ENCODE data around the gene SLC44A1. TPM values are rescaled to one million over a fixed set of nuclear protein-coding genes. Genes with fewer than 3 reads are reported as not detected.

The SLC44A1 gene
- total RNA-seq, 1 donor = 47.8 TPM

GRCh38 chr9:105307591-105308130 is 63.2 kb downstream of the SLC44A1 start:
- no peaks in the 10 kb centered on the region for H3K36me3 ChIP-seq (ENCODE audit: insufficient read depth, low read length)
- peaks cover 3% of the 10 kb centered on the region for H3K79me2 ChIP-seq (ENCODE audit: insufficient read depth, low read length)
- no peak for TF ChIP-seq CTCF (IDR thresholded peaks at IDR 0.05; ENCODE audit: extremely low read depth, low read depth, low read length)
- no peaks in the 10 kb centered on the region for H4K20me1 ChIP-seq (ENCODE audit: insufficient read depth, low read length)
- no peaks in the 10 kb centered on the region for H3K27me3 ChIP-seq (ENCODE audit: insufficient read depth, low read length)
- H3K4me1 ChIP-seq (ENCODE audit: insufficient read depth, low read length) = peaks cover 6% of the 10 kb centered on the region
- no peak overlapping the region for H2AFZ ChIP-seq (ENCODE audit: low read length)
- no peaks in the 10 kb centered on the region for H3K9me3 ChIP-seq (ENCODE audit: low read depth, low read length)
- H3K27ac ChIP-seq (ENCODE audit: low read depth, low read length) = no peak overlapping the region
- H3K4me3 ChIP-seq (ENCODE audit: insufficient read depth, low read length) = no peak overlapping the region
- no peak for DNase-seq (ENCODE audit: insufficient read length, low spot score, missing footprints)
- H3K4me2 ChIP-seq (ENCODE audit: insufficient read depth, low read length) = no peak overlapping the region

GRCh38 chr9:105308461-105309341 is 64.2 kb downstream of the SLC44A1 start:
- DNase-seq (ENCODE audit: insufficient read length, low spot score, missing footprints) = no peak
- peaks cover 1% of the 10 kb centered on the region for H3K79me2 ChIP-seq (ENCODE audit: insufficient read depth, low read length)
- H3K4me2 ChIP-seq (ENCODE audit: insufficient read depth, low read length) = no peak overlapping the region
- no peak for TF ChIP-seq CTCF (IDR thresholded peaks at IDR 0.05; ENCODE audit: extremely low read depth, low read depth, low read length)
- no peaks in the 10 kb centered on the region for H4K20me1 ChIP-seq (ENCODE audit: insufficient read depth, low read length)
- no peaks in the 10 kb centered on the region for H3K36me3 ChIP-seq (ENCODE audit: insufficient read depth, low read length)
- no peaks in the 10 kb centered on the region for H3K9me3 ChIP-seq (ENCODE audit: low read depth, low read length)
- peaks cover 6% of the 10 kb centered on the region for H3K4me1 ChIP-seq (ENCODE audit: insufficient read depth, low read length)
- H3K27ac ChIP-seq (ENCODE audit: low read depth, low read length) = no peak overlapping the region
- no peaks in the 10 kb centered on the region for H3K27me3 ChIP-seq (ENCODE audit: insufficient read depth, low read length)
- H3K4me3 ChIP-seq (ENCODE audit: insufficient read depth, low read length) = no peak overlapping the region
- no peak overlapping the region for H2AFZ ChIP-seq (ENCODE audit: low read length)

GRCh38 chr9:105309531-105309931 is 65.1 kb downstream of the SLC44A1 start:
- no peaks in the 10 kb centered on the region for H3K36me3 ChIP-seq (ENCODE audit: insufficient read depth, low read length)
- no peak overlapping the region for H2AFZ ChIP-seq (ENCODE audit: low read length)
- TF ChIP-seq CTCF (IDR thresholded peaks at IDR 0.05; ENCODE audit: extremely low read depth, low read depth, low read length) = no peak
- H3K4me3 ChIP-seq (ENCODE audit: insufficient read depth, low read length) = no peak overlapping the region
- H4K20me1 ChIP-seq (ENCODE audit: insufficient read depth, low read length) = no peaks in the 10 kb centered on the region
- no peak overlapping the region for H3K4me2 ChIP-seq (ENCODE audit: insufficient read depth, low read length)
- DNase-seq (ENCODE audit: insufficient read length, low spot score, missing footprints) = no peak
- peaks cover 6% of the 10 kb centered on the region for H3K4me1 ChIP-seq (ENCODE audit: insufficient read depth, low read length)
- H3K27me3 ChIP-seq (ENCODE audit: insufficient read depth, low read length) = no peaks in the 10 kb centered on the region
- no peaks in the 10 kb centered on the region for H3K79me2 ChIP-seq (ENCODE audit: insufficient read depth, low read length)
- no peaks in the 10 kb centered on the region for H3K9me3 ChIP-seq (ENCODE audit: low read depth, low read length)
- no peak overlapping the region for H3K27ac ChIP-seq (ENCODE audit: low read depth, low read length)

- H3K27me3 ChIP-seq (ENCODE audit: insufficient read depth, low read length) = no peaks in the 10 kb centered on the region
- no peak for DNase-seq (ENCODE audit: insufficient read length, low spot score, missing footprints)
Observed at GRCh38 chr9:105311306-105311705, 66.9 kb downstream of the SLC44A1 start.

More at GRCh38 chr9:105311306-105311705, 66.9 kb downstream of the SLC44A1 start:
- H3K9me3 ChIP-seq (ENCODE audit: low read depth, low read length) = no peaks in the 10 kb centered on the region
- no peak overlapping the region for H3K4me2 ChIP-seq (ENCODE audit: insufficient read depth, low read length)
- H4K20me1 ChIP-seq (ENCODE audit: insufficient read depth, low read length) = no peaks in the 10 kb centered on the region
- H3K79me2 ChIP-seq (ENCODE audit: insufficient read depth, low read length) = no peaks in the 10 kb centered on the region
- no peak overlapping the region for H2AFZ ChIP-seq (ENCODE audit: low read length)
- H3K27ac ChIP-seq (ENCODE audit: low read depth, low read length) = no peak overlapping the region
- H3K4me1 ChIP-seq (ENCODE audit: insufficient read depth, low read length) = peaks cover 6% of the 10 kb centered on the region
- no peaks in the 10 kb centered on the region for H3K36me3 ChIP-seq (ENCODE audit: insufficient read depth, low read length)
- H3K4me3 ChIP-seq (ENCODE audit: insufficient read depth, low read length) = no peak overlapping the region
- no peak for TF ChIP-seq CTCF (IDR thresholded peaks at IDR 0.05; ENCODE audit: extremely low read depth, low read depth, low read length)
